Esophagus muscularis mucosa (tissue), 4 donors: ENCODE measurements around the gene TBL1XR1.

Experiments used
- CTCF ChIP-seq, 3 experiments: fragments of 200-600 bp in 2 of 3; fragments of 450-650 bp in 1 of 3; sonication (generic) in 2 of 3; IDR thresholded peaks; one replicate each; pipeline ENCODE4 v1.5.1; 2017 to 2019; ENCODE audit warnings: antibody characterized with exemption in 3 of 3, mild to moderate bottlenecking in 2 of 3, moderate library complexity in 1 of 3
- EP300 ChIP-seq: sonication (generic); formaldehyde crosslinking; IDR thresholded peaks from one replicate; pipeline ENCODE4 v1.6.1; 2017; ENCODE audit warnings: antibody characterized with exemption
- POLR2A ChIP-seq: fragments of 450-650 bp; IDR thresholded peaks from one replicate; pipeline ENCODE4 v1.6.1; 2017; ENCODE audit warnings: antibody characterized with exemption, moderate library complexity, mild to moderate bottlenecking, low read depth
- POLR2AphosphoS5 ChIP-seq, 2 donors: sonication (generic); formaldehyde crosslinking; IDR thresholded peaks; one replicate each; pipeline ENCODE4 v1.6.1; 2017; ENCODE audit warnings: antibody characterized with exemption in 2 of 2

- no peak for TF ChIP-seq CTCF (IDR thresholded peaks at IDR 0.05)
- no peak for TF ChIP-seq POLR2A
- TF ChIP-seq POLR2AphosphoS5 (IDR thresholded peaks at IDR 0.05) = no peak
- TF ChIP-seq EP300 = no peak
Measured at GRCh38 chr3:177060492-177060891, 136.8 kb downstream of the TBL1XR1 start.
